ENCODE data around the gene APCDD1.

- TF ChIP-seq CTCF (IDR thresholded peaks at IDR 0.05) (peak in 1 of 6 experiments; percentile 13), POLR2A (IDR thresholded peaks at IDR 0.05) (peak in 1 of 2 donors; percentile 87)
These were observed at the start of gene APCDD1 for GRCh38 chr18:10453806-10454680.

All from thyroid gland (tissue), 4 donors.